ENCODE results near the gene ZNF423.

ZNF423 gene

DNA sequence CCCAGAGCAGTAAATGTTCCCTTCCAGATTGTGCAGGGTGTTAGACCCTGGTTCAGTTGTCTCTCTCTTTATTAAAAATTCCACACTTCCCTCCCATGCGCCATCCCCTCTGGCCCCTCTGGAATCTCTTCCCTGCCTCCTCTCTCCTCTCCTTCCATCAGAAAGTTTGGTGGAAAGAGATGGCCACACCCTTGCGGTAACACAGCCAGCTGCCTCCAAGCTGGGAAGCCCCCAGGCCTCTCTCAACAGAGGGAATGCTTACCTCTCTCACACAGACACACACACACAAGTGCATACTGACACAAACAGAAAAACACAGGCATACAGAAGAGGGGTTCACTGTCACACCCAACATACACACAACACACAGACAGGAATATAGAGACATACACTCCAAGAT is 261.8 kb downstream of the ZNF423 start:
- DNase-seq: no peak

DNA sequence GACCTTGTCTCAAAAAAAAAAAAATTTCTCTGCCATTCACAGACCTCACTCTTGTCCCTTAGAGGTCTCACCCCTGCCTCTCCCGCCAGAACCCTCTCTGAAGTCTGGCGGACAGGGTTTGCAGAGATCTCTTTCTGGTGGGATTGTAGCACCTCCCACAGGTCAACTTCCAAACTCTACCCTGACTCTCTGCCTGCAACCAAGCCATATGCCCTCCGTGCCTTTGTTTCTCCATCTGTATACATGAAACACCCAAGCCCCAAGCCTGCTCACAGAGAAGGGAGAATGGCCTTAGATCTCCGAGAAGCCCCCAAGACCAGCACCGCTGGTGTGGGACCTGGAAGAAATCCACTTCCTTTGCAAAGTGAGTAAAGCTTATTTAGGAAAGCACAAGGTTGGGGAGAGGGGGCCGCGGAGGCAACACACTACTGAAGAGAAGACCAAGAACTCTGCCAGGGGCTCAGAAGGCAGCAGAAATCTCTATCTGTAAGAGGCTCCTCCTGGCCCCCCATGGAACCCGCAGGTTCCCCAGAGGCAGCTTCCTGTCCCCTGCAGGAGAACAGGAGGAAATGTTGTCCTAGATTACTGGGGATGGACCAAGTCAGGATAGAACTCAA is 262.4 kb downstream of the ZNF423 start:
- DNase-seq: no peak

GRCh38 chr16:49592546-49593423 is 263.1 kb downstream of the ZNF423 start:
- DNase-seq: peak in 2 of 4 experiments; percentile 5 to 17

DNA sequence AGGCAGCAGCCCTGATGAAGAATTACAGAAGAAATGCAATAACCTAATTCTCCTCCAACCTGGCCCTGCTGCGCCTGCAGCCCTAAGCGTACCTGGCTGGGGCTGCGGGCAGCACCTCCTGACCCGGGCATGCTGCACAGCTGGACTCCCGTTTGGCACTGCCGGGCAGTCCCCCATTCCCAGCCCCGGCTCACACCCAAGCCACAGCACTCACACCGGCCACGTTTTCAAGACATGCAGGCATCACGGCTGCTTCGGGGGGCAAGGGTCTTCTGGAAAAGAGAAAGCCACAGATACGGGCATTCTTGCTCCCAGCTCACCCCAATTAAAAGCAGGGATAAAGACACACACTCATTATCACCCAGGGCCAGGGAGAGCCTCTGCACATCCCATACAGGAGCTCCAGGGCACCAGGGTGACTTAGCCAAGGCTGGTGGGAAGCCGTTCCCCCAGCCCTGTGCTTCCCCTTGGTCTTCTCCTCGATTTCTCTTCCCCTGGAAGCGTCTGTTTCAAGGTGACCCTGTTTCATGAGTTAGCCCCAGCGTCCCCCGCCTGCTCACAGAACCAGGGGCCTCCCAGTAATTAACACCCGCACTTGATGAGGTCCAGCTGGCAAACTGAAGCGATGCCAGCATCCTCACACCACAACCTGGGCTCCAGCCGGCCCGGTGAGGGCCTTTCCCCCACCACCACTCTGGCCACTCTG is 265.6 kb downstream of the ZNF423 start:
- no peak for DNase-seq

GRCh38 chr16:49589544-49590031 is 266.3 kb downstream of the ZNF423 start:
- no peak for DNase-seq

DNA sequence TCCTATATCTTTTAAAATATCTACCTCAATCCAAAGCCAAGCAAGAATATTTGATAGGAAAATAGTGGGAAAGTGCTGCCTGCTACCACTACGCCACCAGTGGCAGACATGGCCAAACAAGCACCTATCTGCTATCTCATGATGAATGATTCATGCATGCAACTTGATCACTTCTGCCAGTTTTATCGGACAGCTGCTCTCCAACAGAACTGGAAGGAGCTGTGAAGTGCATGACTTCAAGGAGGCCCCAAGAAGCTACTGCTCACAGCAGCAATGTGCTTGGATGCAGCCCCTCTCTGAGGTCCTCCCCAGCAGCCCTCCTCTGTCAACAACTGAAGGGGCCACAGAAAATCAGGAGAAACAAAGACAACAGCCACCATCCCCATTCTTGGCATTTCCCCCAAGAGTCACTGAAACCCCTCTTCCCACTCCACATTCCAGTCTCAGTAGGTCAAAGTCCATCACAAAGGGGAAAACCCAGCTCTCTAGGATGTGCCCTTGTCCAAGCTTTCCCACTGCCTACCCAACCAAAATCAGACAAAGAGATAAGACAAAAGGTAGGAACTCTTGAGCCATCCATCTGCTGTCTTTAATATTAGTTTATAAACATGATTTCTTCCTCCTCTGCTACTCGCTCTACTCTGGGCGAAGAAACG is 267.1 kb downstream of the ZNF423 start:
- DNase-seq: no peak

DNA sequence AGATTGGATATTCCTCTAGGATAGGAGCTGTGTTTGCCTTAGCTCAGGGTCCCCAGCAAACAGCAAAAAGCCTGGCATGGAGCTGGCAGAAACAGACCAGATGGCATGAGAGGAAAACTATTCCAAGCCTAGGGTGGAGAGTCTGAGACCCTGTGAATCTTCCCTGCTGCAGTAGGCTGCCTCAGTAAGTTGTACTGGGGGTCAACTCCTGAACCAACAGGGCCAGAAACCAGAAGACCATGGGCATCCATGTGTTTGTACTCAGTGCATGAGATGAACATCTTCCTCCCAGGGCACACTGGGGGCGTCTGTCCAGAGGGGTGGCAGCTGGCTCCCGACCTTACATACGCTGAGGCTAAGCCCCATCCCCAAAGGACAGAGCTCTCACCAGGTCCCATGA is 267.9 kb downstream of the ZNF423 start:
- DNase-seq: no peak

DNA sequence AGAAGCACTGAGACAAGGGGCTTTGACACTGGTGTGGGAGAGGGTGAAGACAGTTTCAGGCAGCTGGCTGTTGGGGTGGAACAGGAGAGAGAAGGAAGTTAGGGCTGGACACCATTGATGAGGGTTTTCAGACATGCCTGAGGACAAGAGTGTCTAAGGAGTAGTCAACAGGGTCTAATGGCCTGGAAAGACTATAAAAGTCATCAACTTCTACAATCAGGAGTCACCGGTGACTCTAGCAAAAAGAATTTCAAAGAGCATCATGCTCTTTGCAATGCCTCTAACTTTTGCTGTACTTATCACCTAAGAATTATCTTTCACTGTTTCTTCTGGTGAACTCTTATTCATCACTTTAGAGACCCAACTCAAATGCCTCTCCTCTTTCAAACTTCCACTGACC is 268.4 kb downstream of the ZNF423 start:
- DNase-seq: no peak

GRCh38 chr16:49586466-49587450 is 269.2 kb downstream of the ZNF423 start:
- no peak for DNase-seq

DNA sequence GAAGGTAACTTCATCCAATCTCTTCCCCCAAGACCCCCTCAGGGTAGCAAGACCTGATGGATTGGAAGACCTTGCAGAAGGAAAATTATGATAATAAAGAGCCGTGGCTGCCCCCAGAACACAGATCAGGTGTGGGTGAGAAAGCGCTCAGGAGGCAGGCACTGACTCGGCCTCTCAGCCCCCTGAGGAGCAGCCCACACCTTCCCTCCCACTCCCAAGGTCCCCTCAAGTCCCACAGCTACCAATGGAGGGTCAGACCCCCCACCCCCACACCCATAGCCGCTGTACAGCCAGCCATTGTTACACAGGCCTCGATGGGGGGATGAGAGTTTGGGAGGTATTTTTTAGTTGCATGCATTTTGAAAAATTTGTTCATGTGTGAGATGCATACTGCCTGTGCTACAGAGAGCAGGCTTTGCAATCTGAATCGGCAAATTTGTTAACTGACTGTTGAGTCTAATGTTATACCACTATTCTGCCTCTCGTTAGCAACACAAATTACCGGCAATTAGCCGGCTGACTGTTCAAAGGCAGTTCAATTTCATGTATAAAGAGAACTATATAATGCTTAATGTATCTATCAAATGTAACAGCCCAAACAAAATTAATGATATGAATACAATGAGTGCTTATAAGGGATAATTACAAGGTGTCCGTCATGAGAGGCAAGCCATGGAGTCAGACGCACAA is 270.6 kb downstream of the ZNF423 start:
- DNase-seq: no peak

- no peak for DNase-seq
These were observed 272.0 kb downstream of the ZNF423 start for GRCh38 chr16:49583911-49584310.

GRCh38 chr16:49581630-49582298 is 274.1 kb downstream of the ZNF423 start:
- DNase-seq: no peak

DNA sequence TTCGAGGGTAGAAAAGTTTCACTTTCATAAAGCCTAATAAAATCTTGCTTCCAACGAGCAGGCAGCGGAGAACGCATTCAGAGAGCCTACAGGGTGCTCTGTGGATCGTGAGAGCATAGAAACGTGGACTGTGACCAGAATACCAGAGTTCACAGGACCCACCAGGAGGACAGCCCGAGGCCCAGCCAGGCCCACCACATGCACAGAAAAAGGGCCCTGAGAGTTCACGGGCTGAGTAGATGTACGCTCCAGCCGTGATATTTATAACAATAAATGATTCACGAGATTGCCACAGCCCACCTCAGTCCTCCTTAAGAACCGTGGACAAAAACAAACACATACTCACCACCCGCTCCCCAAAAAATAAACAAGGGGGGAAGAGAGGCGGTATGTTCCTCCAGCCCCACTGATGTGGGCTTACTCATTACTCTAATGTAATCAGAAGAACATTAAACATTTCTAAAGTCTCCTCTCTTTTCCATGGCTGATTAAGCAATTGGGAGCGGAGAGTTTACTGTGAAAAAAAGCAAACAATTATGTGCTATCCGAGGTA is 275.1 kb downstream of the ZNF423 start:
- DNase-seq: no peak

DNA sequence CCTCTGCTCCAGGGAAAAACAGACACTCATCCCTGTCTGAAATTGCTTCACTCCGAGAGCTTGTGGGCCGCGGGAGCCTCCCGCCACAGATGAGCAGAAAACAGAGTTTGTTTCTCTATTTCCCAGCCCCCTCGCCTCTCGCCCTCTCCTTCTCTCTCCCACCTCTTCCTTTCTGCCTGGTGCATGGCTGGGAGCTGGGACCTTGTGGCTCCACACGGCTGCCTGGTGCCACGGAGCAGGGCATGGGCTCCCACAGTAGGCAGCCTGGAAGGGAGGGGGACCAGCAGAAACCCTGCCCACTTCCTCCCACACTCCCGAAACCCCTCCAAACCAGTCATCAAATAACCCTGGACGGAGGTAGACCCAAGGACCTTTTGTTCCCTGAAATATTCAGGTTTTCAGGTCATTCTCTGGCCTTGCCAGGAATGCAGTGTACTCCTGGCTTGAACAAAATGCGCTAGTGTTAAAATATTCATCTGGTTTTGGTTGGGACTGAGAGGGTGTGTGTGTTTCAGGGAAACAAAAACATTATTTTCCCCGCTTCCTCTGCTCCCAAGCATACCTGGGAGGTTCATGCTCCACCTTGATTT is 277.4 kb downstream of the ZNF423 start:
- no peak for DNase-seq

- no peak for DNase-seq
These were observed 277.9 kb downstream of the ZNF423 start for GRCh38 chr16:49578018-49578417.

DNA sequence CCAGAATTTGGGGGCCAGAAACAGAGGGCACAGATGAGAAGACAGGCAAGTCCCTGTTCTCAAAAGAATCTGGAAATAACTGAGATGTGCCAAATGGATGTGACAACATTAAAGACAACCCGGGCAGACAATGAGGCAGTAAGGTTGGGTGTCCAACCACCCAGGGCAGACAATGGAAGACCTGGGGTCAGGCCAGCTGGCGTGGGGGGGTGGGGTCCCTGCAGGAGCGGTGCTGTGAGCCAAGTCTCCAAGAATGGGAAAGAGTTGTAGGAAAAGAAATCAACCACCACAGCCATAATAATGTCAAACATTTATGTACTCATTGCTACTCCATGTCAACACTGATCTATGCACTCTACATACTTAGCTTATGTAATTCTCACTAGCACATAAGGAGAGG is 279.0 kb downstream of the ZNF423 start:
- DNase-seq: no peak

DNA sequence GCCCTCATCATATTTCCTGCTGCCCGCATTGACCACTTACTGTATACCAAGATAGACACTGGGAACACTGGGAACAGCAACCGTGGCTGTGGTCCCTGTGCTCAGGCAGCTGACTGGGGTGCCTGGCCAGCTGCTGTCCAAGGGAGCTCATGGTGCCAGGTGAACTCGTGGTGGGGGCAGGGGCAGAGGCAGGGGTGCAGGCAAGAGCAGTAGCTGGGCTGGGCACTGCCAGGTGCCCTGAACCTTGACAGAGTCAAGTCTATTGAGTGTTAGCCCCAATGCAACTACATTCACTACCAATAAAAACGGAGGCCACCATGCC is 279.8 kb downstream of the ZNF423 start:
- no peak for DNase-seq

DNA sequence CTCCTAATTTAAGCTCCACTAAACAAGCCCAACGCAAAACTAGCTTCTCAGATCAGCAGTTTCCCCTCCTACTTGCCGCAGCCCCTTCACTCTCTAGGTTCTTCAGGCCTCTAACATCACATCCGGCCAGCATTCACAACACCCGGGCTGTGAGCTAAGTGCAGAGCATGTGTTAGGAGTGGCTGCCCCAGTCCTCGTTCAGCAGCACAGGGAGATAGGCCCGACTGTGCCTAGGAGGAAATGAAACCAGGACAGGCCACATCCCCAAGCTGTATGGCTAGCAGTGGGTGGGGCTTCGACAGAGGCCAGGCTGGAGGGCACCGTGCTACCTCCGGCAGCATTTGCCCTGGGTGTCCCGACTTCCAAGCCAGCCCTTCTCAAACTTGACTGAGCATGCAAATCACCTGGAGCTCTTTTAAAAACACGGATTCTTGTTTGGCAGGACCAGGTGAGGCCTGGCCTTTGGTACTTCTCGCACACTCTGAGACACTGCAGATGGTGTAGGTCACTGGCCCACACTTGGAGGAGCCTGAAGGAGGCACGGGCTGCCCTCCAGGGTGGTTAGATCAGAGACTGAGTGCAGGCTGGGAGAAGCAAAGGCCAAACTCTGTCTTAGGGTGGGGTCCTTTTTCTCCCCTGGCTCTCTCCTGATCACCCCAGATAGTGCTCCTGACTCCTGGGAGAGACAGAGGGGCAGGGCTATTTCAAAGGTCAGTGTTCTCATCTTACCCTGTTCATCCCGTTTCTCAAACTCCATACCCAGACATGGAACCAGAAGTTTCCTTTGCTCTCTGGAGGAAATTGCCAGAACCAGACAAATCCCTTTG is 280.4 kb downstream of the ZNF423 start:
- DNase-seq: no peak

DNA sequence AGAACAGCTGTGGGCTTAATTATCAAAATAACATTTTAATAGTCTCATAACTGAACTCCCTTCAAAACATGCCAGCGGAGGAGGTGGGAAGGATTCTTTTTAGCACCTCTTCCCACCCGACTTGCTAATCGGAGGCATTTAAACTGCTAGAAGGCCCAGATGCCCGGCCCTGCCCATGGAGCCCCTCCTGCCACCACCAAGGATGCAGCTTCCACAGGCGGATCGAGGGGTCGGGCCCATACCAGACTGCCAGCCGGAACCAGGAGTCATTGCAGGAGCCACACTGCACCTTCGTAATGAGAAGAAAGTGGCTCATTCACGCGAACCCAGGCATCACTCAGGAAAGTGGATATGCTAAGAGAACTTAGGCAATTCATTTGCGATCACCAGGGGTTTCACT is 281.1 kb downstream of the ZNF423 start:
- no peak for DNase-seq

Measured in activated naive CD4-positive, alpha-beta T cell (primary cell).